HEK293 (cell line): ENCODE measurements around the gene TEAD1.

Experiments used
- CTCF ChIA-PET: fragments of 350-600 bp; formaldehyde crosslinking; extraction: SDS; loops from one replicate; lab custom pipeline; 2021; ENCODE audit warnings: antibody characterized with exemption; lab: Yijun Ruan, JAX
- POLR2A ChIA-PET: fragments of 300-600 bp; formaldehyde crosslinking; extraction: SDS; loops from one replicate; lab custom pipeline; 2020; ENCODE audit warnings: antibody characterized with exemption, inconsistent platforms; lab: Yijun Ruan, JAX
- H3K27ac ChIP-seq: fragments of 200-500 bp; sonication (Bioruptor generic); 2 replicates; pipeline ENCODE4 v1.5.1; 2014; ENCODE audit warnings: low read depth, low read length, control low read depth, inconsistent platforms; ENCODE audit errors: extremely low read depth
- H3K36me3 ChIP-seq, 2 experiments: fragments of 200-500 bp in 1 of 2; sonication (Bioruptor generic) in 1 of 2; 1 replicate in 1 of 2; 2 replicates in 1 of 2; pipeline ENCODE4 v1.5.1; 2014 to 2017; ENCODE audit warnings: inconsistent platforms in 2 of 2, low read length in 2 of 2; ENCODE audit not compliant: control insufficient read depth in 2 of 2, insufficient read depth in 1 of 2
- H3K4me1 ChIP-seq: fragments of 200-500 bp; sonication (Bioruptor generic); 2 replicates; pipeline ENCODE4 v1.5.1; 2014; ENCODE audit warnings: mild to moderate bottlenecking, low read length, inconsistent platforms; ENCODE audit not compliant: control insufficient read depth, insufficient read depth
- H3K4me3 ChIP-seq: 2 replicates; pipeline ENCODE4 v1.5.1; 2011; ENCODE audit warnings: low read depth, mild to moderate bottlenecking, control low read depth, low read length, moderate library complexity
- H3K9me3 ChIP-seq: fragments of 200-500 bp; sonication (Bioruptor generic); 2 replicates; pipeline ENCODE4 v1.5.1; 2014; ENCODE audit warnings: low read depth, low read length, inconsistent platforms; ENCODE audit not compliant: control insufficient read depth, insufficient read depth
- CTCF ChIP-seq: fragments of 450-650 bp; formaldehyde crosslinking; IDR thresholded peaks from 2 replicates; pipeline ENCODE4 v1.5.1; 2016; ENCODE audit warnings: missing biosample characterization, missing genetic modification characterization
- REST ChIP-seq: fragments of 450-650 bp; formaldehyde crosslinking; IDR thresholded peaks from 2 replicates; pipeline ENCODE4 v1.5.1; 2016; ENCODE audit warnings: missing biosample characterization, missing genetic modification characterization
- ZBTB11 ChIP-seq: fragments of 450-650 bp; formaldehyde crosslinking; conservative IDR thresholded peaks from 2 replicates; pipeline ENCODE4 v1.5.1; 2016; ENCODE audit warnings: low read depth, missing biosample characterization, missing genetic modification characterization
- ZFP3 ChIP-seq: fragments of 450-650 bp; formaldehyde crosslinking; IDR thresholded peaks from 2 replicates; pipeline ENCODE4 v1.5.1; 2016; ENCODE audit warnings: low read depth, missing biosample characterization, missing genetic modification characterization
- ZNF10 ChIP-seq: fragments of 450-650 bp; formaldehyde crosslinking; IDR thresholded peaks from 2 replicates; pipeline ENCODE4 v1.5.1; 2017; ENCODE audit warnings: missing biosample characterization, missing genetic modification characterization
- ZNF184 ChIP-seq: fragments of 450-650 bp; IDR thresholded peaks from 2 replicates; pipeline ENCODE4 v1.5.1; 2018; ENCODE audit warnings: missing biosample characterization, mild to moderate bottlenecking, missing genetic modification characterization
- ZNF23 ChIP-seq: fragments of 450-650 bp; formaldehyde crosslinking; IDR thresholded peaks from 2 replicates; pipeline ENCODE4 v1.5.1; 2016; ENCODE audit warnings: missing biosample characterization, missing genetic modification characterization, borderline replicate concordance
- ZNF274 ChIP-seq, 2 experiments: fragments of 200-500 bp in 1 of 2; fragments of 450-650 bp in 1 of 2; sonication (Bioruptor generic) in 1 of 2; formaldehyde crosslinking in 1 of 2; IDR thresholded peaks; 2 replicates each; pipeline versions ENCODE4 v1.5.1 to v1.6.1; 2014 to 2016; ENCODE audit warnings: borderline replicate concordance in 1 of 2, inconsistent platforms in 1 of 2, low read length in 1 of 2, missing biosample characterization in 1 of 2, missing genetic modification characterization in 1 of 2
- ZNF341 ChIP-seq: fragments of 450-650 bp; formaldehyde crosslinking; IDR thresholded peaks from 2 replicates; pipeline ENCODE4; 2016; ENCODE audit warnings: low read depth, missing biosample characterization, missing genetic modification characterization
- ZNF423 ChIP-seq: fragments of 450-650 bp; formaldehyde crosslinking; IDR thresholded peaks from 2 replicates; pipeline ENCODE4 v1.5.1; 2016; ENCODE audit warnings: missing biosample characterization, missing genetic modification characterization
- ZNF571 ChIP-seq: fragments of 450-650 bp; formaldehyde crosslinking; IDR thresholded peaks from 2 replicates; pipeline ENCODE4 v1.5.0; 2017; ENCODE audit warnings: missing biosample characterization, missing genetic modification characterization
- ZNF639 ChIP-seq: fragments of 450-650 bp; formaldehyde crosslinking; IDR thresholded peaks from 2 replicates; pipeline ENCODE4 v1.5.1; 2016; ENCODE audit warnings: missing biosample characterization, missing genetic modification characterization
- ZNF654 ChIP-seq: fragments of 450-650 bp; formaldehyde crosslinking; IDR thresholded peaks from 2 replicates; pipeline ENCODE4 v1.5.1; 2016; ENCODE audit warnings: low read depth, missing biosample characterization, missing genetic modification characterization
- ZNF701 ChIP-seq: fragments of 450-650 bp; formaldehyde crosslinking; IDR thresholded peaks from 2 replicates; pipeline ENCODE4 v1.5.1; 2016; ENCODE audit warnings: missing biosample characterization, missing genetic modification characterization
- ZNF777 ChIP-seq: fragments of 450-650 bp; formaldehyde crosslinking; IDR thresholded peaks from 2 replicates; pipeline ENCODE4 v1.5.1; 2017; ENCODE audit warnings: missing biosample characterization, missing genetic modification characterization, borderline replicate concordance
- ZSCAN30 ChIP-seq: fragments of 450-650 bp; IDR thresholded peaks from 2 replicates; pipeline ENCODE4 v1.5.1; 2018; ENCODE audit warnings: missing biosample characterization, mild to moderate bottlenecking, missing genetic modification characterization, moderate library complexity

The TEAD1 gene

GRCh38 chr11:12963792-12964536 is 289.7 kb downstream of the TEAD1 start:
- H3K4me1 ChIP-seq, result no peaks in the 10 kb centered on the region
- CTCF ChIA-PET, result interaction anchor here (0.5 to 3.4 kb wide), 53 partner anchors 10 to 937 kb away, joined by 3 to 29 read pairs (median 3); no protein-coding TSS in a partner anchor
- H3K9me3 ChIP-seq, result no peaks in the 10 kb centered on the region
- no peak overlapping the region for H3K27ac ChIP-seq
- no peaks in the 10 kb centered on the region for H3K36me3 ChIP-seq
- H3K4me3 ChIP-seq, result no peak overlapping the region
- POLR2A ChIA-PET, result interaction anchor here (0.8 kb wide), 1 partner anchor 10 kb away, joined by 3 read pairs; no protein-coding TSS in a partner anchor
- no peak for TF ChIP-seq ZNF274 (IDR thresholded peaks at IDR 0.05; ENCODE audit: low read length)
- TF ChIP-seq ZNF274 (tag by site-specific recombination; IDR thresholded peaks at IDR 0.05; ENCODE audit: borderline replicate concordance), result no peak
- peak; percentile 82 for TF ChIP-seq ZNF654 (tag by site-specific recombination)
- peak; percentile 13; the same call in 1 of the 2 replicates for TF ChIP-seq ZNF341 (tag by site-specific recombination)
- 0 out of 2 replicates have a peak, but pooled peaks have one; percentile 35 for TF ChIP-seq CTCF

- Histone ChIP-seq H3K27ac (no peak overlapping the region), H3K9me3 (no peaks in the 10 kb centered on the region), H3K4me1 (no peaks in the 10 kb centered on the region), H3K4me3 (no peak overlapping the region), H3K36me3 (no peaks in the 10 kb centered on the region)
- ChIA-PET POLR2A (no interaction called here), CTCF (interaction anchor here (0.6 to 3.4 kb wide), 23 partner anchors 9 to 571 kb away, joined by 3 to 29 read pairs (median 3); no protein-coding TSS in a partner anchor)
- TF ChIP-seq ZNF10 (no peak), ZSCAN30 (no peak), ZBTB11 (tag by site-specific recombination) (no peak), ZNF639 (tag by site-specific recombination) (no peak), REST (no peak), ZFP3 (no peak), ZNF423 (tag by site-specific recombination) (no peak), ZNF23 (no peak), ZNF571 (tag by site-specific recombination) (no peak), ZNF777 (tag by site-specific recombination) (no peak), ZNF184 (tag by site-specific recombination) (no peak), ZNF701 (tag by site-specific recombination) (no peak)
Measured at GRCh38 chr11:12964650-12965049, 290.4 kb downstream of the TEAD1 start.
